ENCODE results near the gene KCNN1.
"Not testable (repeated sequence)": the region's sequence is repeated elsewhere in the genome, so short reads cannot be mapped to it uniquely, and the experiment has no call there.

Gene KCNN1

DNA sequence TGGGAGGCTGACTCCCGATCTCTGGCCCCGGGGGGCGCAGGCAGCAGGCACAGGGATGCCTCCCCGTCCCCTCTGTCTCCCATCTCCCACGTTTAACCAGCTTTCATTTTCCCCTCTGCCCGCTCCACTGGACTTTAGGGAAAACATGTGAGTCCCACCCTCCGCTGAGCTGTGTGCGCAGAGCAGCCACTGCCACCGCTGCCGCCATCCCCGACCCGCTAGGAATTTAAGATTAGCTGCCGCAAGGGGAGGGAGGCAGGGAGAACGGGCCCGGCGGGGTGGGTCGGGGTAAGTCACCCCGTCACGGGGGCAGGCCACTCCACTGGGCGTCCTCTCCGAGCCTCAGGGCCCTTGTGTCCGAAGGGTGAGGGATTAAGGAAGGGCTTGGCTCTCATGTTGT, 15.5 kb downstream of the KCNN1 start:
- no peak for DNase-seq (ENCODE audit: extremely low read depth, insufficient read length)
- Histone ChIP-seq H3K36me3 (ENCODE audit: control insufficient read depth, insufficient read depth, low read length) (no peaks in the 10 kb centered on the region), H3K4me3 (replicated peaks; ENCODE audit: low read depth, low read length) (no peak overlapping the region), H3K27me3 (replicated peaks; ENCODE audit: control insufficient read depth, insufficient read depth, low read length) (no peaks in the 10 kb centered on the region; the same call in 1 of the 2 replicates)
- TF ChIP-seq, protein P1, sequence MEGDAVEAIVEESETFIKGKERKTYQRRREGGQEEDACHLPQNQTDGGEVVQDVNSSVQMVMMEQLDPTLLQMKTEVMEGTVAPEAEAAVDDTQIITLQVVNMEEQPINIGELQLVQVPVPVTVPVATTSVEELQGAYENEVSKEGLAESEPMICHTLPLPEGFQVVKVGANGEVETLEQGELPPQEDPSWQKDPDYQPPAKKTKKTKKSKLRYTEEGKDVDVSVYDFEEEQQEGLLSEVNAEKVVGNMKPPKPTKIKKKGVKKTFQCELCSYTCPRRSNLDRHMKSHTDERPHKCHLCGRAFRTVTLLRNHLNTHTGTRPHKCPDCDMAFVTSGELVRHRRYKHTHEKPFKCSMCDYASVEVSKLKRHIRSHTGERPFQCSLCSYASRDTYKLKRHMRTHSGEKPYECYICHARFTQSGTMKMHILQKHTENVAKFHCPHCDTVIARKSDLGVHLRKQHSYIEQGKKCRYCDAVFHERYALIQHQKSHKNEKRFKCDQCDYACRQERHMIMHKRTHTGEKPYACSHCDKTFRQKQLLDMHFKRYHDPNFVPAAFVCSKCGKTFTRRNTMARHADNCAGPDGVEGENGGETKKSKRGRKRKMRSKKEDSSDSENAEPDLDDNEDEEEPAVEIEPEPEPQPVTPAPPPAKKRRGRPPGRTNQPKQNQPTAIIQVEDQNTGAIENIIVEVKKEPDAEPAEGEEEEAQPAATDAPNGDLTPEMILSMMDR (IDR thresholded peaks at IDR 0.05; ENCODE audit: insufficient read depth, low read length, poor library complexity, severe bottlenecking) = no peak

DNA sequence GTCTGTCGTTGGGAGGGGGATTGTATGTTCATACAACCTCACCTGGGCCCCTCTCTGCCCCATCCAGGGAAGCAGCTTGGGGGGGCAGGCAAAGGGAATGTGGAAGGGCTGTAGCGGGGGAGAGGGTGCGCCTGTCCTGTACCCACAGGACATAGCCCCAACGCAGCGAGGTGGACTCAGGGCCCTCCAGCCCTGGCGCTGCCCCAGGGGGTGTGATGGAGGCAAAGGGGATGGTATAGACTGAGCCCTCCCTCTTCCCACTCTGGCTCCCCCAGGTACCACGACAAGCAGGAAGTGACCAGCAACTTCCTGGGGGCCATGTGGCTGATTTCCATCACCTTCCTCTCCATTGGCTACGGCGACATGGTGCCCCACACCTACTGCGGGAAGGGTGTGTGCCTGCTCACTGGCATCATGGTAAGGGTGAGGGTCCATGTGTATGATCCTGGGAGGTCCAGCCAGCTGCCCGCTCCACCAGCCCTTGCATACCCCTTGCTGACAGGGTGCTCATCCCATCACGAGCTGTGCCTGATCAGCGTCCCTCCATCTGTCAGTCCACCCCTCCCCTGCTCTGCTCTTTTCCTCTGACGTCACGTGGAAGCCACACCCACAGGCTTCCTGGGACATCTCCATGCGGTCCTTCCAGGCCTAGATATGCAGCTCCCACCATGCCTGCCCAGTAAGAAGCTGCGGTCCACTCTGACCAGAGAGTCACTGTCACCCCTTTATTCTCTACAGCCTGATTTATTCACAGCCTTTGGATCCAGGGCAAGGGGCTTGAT, 18.3 kb downstream of the KCNN1 start:
- Histone ChIP-seq H3K27me3 (replicated peaks; ENCODE audit: control insufficient read depth, insufficient read depth, low read length) (no peaks in the 10 kb centered on the region; the same call in 1 of the 2 replicates), H3K4me3 (replicated peaks; ENCODE audit: low read depth, low read length) (no peak overlapping the region), H3K36me3 (ENCODE audit: control insufficient read depth, insufficient read depth, low read length) (no peaks in the 10 kb centered on the region)
- TF ChIP-seq, protein P1 (IDR thresholded peaks at IDR 0.05; ENCODE audit: insufficient read depth, low read length, poor library complexity, severe bottlenecking) = no peak
- DNase-seq (ENCODE audit: extremely low read depth, insufficient read length) = no peak

DNA sequence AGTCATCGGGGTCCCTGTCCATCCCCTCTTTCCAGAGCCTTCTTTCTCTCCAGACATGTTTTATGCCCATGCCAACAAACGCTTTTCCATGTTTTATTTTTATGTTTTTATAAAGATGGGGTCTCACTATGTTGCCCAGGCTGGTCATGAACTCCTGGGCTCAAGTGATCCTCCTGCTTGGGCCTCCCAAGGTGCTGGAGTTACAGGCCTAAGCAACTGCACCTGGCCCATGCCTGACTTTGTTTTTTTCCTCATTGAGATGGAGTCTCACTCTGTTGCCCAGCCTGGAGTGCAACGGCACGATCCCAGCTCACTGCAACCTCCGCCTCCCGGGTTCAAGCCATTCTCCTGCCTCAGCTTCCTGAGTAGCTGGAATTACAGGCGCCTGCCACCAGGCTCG, 19.7 kb downstream of the KCNN1 start:
- not testable (repeated sequence) for H3K36me3 ChIP-seq (ENCODE audit: control insufficient read depth, insufficient read depth, low read length); H3K4me3 ChIP-seq (replicated peaks; ENCODE audit: low read depth, low read length); DNase-seq (ENCODE audit: extremely low read depth, insufficient read length); H3K27me3 ChIP-seq (replicated peaks; ENCODE audit: control insufficient read depth, insufficient read depth, low read length)

DNA sequence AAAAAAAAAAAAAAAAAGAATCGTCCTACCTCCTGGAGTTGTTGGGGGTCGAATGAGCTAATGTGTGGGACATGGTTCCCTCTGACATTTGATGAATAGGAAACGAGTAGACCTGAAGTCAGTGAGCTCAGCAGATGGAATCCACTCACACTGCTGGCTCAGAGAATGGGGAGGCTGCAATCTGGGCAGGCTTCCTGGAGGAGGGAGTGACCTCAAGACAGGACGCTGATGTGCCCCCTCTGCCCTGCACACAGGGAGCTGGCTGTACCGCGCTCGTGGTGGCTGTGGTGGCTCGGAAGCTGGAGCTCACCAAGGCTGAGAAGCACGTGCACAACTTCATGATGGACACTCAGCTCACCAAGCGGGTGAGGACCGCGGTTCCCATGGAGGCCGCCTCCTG, 21.3 kb downstream of the KCNN1 start:
- Histone ChIP-seq H3K27me3 (replicated peaks; ENCODE audit: control insufficient read depth, insufficient read depth, low read length) (no peaks in the 10 kb centered on the region), H3K4me3 (replicated peaks; ENCODE audit: low read depth, low read length) (no peak overlapping the region), H3K36me3 (ENCODE audit: control insufficient read depth, insufficient read depth, low read length) (no peaks in the 10 kb centered on the region)
- TF ChIP-seq, protein P1 (IDR thresholded peaks at IDR 0.05; ENCODE audit: insufficient read depth, low read length, poor library complexity, severe bottlenecking) = no peak
- no peak for DNase-seq (ENCODE audit: extremely low read depth, insufficient read length)

DNA sequence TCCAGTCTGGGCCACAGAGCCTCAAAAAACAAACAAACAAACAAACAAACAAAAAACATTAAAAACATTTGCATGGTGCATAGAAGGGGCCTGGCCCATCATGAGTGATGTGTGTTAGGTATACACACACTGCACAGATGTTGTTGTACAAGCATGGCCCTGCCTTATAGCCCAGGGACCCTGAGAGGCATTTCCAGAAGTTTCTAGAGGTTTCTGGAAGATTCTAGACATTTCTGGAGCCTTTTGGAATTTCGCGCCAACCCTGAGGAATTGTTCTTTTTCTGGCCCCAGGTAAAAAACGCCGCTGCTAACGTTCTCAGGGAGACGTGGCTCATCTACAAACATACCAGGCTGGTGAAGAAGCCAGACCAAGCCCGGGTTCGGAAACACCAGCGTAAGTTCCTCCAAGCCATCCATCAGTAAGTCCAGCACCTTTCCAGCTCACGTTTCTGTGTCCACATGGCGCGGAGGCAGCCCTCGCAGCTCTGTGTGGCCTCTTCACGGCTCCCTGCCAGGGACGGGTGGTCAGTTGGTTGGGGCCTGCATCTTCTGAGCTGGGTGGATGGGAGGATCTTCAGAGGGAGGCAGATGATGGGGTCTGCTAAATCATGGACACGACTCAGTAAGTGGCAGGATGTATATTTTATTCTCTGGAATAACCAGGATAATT, 22.7 kb downstream of the KCNN1 start:
- no peak for DNase-seq (ENCODE audit: extremely low read depth, insufficient read length)
- H3K4me3 ChIP-seq (replicated peaks; ENCODE audit: low read depth, low read length) = no peak overlapping the region
- no peaks in the 10 kb centered on the region for H3K36me3 ChIP-seq (ENCODE audit: control insufficient read depth, insufficient read depth, low read length)
- no peaks in the 10 kb centered on the region for H3K27me3 ChIP-seq (replicated peaks; ENCODE audit: control insufficient read depth, insufficient read depth, low read length)
- TF ChIP-seq, protein P1 (IDR thresholded peaks at IDR 0.05; ENCODE audit: insufficient read depth, low read length, poor library complexity, severe bottlenecking) = no peak

DNA sequence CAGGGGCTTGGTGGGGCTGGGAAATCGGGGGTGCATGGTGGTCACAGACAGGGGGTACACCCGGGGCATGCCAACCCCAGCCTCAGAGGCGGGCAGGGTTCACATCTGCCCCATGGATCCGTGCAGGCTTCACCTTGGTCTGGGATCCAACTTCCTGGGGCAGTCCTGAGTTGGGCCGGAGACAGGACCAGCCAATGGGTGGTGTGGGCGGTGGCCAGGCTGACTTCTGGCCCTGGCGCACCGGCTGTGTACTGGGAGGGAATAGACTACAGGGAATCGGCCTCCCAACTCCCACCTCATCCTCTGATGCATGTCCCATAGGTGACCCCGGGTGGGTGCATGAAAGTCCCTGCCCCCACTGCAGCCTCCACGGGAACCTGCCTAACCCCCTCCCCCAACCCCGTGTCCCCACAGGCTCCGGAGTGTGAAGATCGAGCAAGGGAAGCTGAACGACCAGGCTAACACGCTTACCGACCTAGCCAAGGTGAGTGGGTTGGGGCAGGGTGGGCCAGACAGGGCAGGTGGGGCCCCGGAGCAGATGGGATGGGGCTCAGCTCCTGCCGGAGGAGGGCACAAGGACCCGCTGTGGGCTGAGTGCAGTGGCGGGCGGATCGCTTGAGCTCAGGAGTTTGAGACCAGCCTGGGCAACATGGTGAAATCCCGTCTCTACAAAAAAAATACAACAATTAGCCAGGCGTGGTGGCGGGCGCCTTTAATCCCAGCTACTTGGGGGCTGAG, 26.3 kb downstream of the KCNN1 start:
- TF ChIP-seq, protein P1 (IDR thresholded peaks at IDR 0.05; ENCODE audit: insufficient read depth, low read length, poor library complexity, severe bottlenecking) = no peak
- Histone ChIP-seq H3K27me3 (replicated peaks; ENCODE audit: control insufficient read depth, insufficient read depth, low read length) (no peaks in the 10 kb centered on the region), H3K36me3 (ENCODE audit: control insufficient read depth, insufficient read depth, low read length) (no peaks in the 10 kb centered on the region), H3K4me3 (replicated peaks; ENCODE audit: low read depth, low read length) (no peak overlapping the region)
- no peak for DNase-seq (ENCODE audit: extremely low read depth, insufficient read length)

Measured in GM06990 (cell line).